BLaER1 treated with 17β-estradiol and CSF1 and Interleukin-3, amounts not matched to agents 10 nM and 100 nM (cell line): ENCODE measurements around the gene NTN4.
A peak's percentile ranks its signal among the peaks of the same experiment; 100 is the strongest.

Experiments
- H3K27ac ChIP-seq, 11 experiments: shearing (Covaris generic); formaldehyde crosslinking; 2 replicates each; pipeline ENCODE4 v1.8.1; 2022
- H3K27me3 ChIP-seq, 11 experiments: shearing (Covaris generic); formaldehyde crosslinking; 2 replicates each; pipeline ENCODE4 v1.8.1; 2022
- H3K36me3 ChIP-seq, 11 experiments: shearing (Covaris generic); formaldehyde crosslinking; 2 replicates each; pipeline ENCODE4 v1.8.1; 2022
- H3K4me1 ChIP-seq, 10 experiments: shearing (Covaris generic); formaldehyde crosslinking; 2 replicates each; pipeline ENCODE4 v1.8.1; 2022
- H3K4me2 ChIP-seq, 11 experiments: shearing (Covaris generic); formaldehyde crosslinking; 2 replicates each; pipeline ENCODE4 v1.8.1; 2022
- H3K4me3 ChIP-seq, 10 experiments: shearing (Covaris generic); formaldehyde crosslinking; 2 replicates each; pipeline ENCODE4 v1.8.1; 2022
- H3K9ac ChIP-seq, 11 experiments: shearing (Covaris generic); formaldehyde crosslinking; 2 replicates each; pipeline ENCODE4 v1.8.1; 2022
- H3K9me3 ChIP-seq, 11 experiments: shearing (Covaris generic); formaldehyde crosslinking; replicated peaks in 1 of 11; 2 replicates each; pipeline ENCODE4 v1.8.1; 2022
- H4K20me1 ChIP-seq, 11 experiments: shearing (Covaris generic); formaldehyde crosslinking; 2 replicates each; pipeline ENCODE4 v1.8.1; 2022
- Cebpa-rat ChIP-seq, 11 experiments: shearing (Covaris generic); IDR thresholded peaks; 2 replicates each; pipeline ENCODE4 v1.8.1; 2022

Gene NTN4

GRCh38 chr12:95615749-95616148 is 174.8 kb downstream of the NTN4 start:
- no peaks in the 10 kb centered on the region for H4K20me1 ChIP-seq
- no peak for TF ChIP-seq Cebpa-rat (IDR thresholded peaks at IDR 0.05)
- H3K4me2 ChIP-seq, result peak overlapping the region in 4 of 11 experiments; percentile 6 to 26 (median 20); a peak in 4 of 22 replicates
- H3K4me3 ChIP-seq, result no peak overlapping the region
- H3K4me1 ChIP-seq, result peaks cover 0 to 8% (median 0%) of the 10 kb centered on the region in 10 experiments; a peak in 5 of 20 replicates
- no peak overlapping the region for H3K9ac ChIP-seq
- H3K27me3 ChIP-seq, result no peaks in the 10 kb centered on the region
- H3K9me3 ChIP-seq, result no peaks in the 10 kb centered on the region
- H3K36me3 ChIP-seq, result no peaks in the 10 kb centered on the region
- no peak overlapping the region for H3K27ac ChIP-seq

GRCh38 chr12:95614390-95614982 is 176.1 kb downstream of the NTN4 start:
- no peaks in the 10 kb centered on the region for H3K27me3 ChIP-seq
- H3K27ac ChIP-seq, result no peak overlapping the region
- peaks cover 0 to 8% (median 0%) of the 10 kb centered on the region in 10 experiments; a peak in 5 of 20 replicates for H3K4me1 ChIP-seq
- no peak for TF ChIP-seq Cebpa-rat (IDR thresholded peaks at IDR 0.05)
- H3K36me3 ChIP-seq, result no peaks in the 10 kb centered on the region
- H3K9me3 ChIP-seq, result no peaks in the 10 kb centered on the region
- no peak overlapping the region for H3K4me2 ChIP-seq
- H3K9ac ChIP-seq, result no peak overlapping the region
- no peak overlapping the region for H3K4me3 ChIP-seq
- H4K20me1 ChIP-seq, result no peaks in the 10 kb centered on the region

GRCh38 chr12:95613021-95613420 is 177.5 kb downstream of the NTN4 start:
- no peaks in the 10 kb centered on the region for H3K27me3 ChIP-seq
- H3K4me3 ChIP-seq, result no peak overlapping the region
- H3K36me3 ChIP-seq, result no peaks in the 10 kb centered on the region
- H3K4me2 ChIP-seq, result no peak overlapping the region
- H3K9me3 ChIP-seq, result no peaks in the 10 kb centered on the region
- TF ChIP-seq Cebpa-rat (IDR thresholded peaks at IDR 0.05), result no peak
- no peaks in the 10 kb centered on the region for H4K20me1 ChIP-seq
- no peak overlapping the region for H3K27ac ChIP-seq
- no peak overlapping the region for H3K9ac ChIP-seq
- peaks cover 0 to 8% (median 0%) of the 10 kb centered on the region in 10 experiments; a peak in 5 of 20 replicates for H3K4me1 ChIP-seq

- Histone ChIP-seq H3K4me1 (peaks cover 0 to 8% (median 0%) of the 10 kb centered on the region in 10 experiments; a peak in 5 of 20 replicates), H4K20me1 (no peaks in the 10 kb centered on the region), H3K36me3 (no peaks in the 10 kb centered on the region), H3K4me3 (no peak overlapping the region), H3K27ac (no peak overlapping the region), H3K9ac (no peak overlapping the region), H3K9me3 (no peaks in the 10 kb centered on the region), H3K4me2 (no peak overlapping the region), H3K27me3 (no peaks in the 10 kb centered on the region)
- no peak for TF ChIP-seq Cebpa-rat (IDR thresholded peaks at IDR 0.05)
Measured at GRCh38 chr12:95611676-95612309, 178.8 kb downstream of the NTN4 start.

GRCh38 chr12:95608252-95609033 is 182.1 kb downstream of the NTN4 start:
- Histone ChIP-seq H3K4me3 (no peak overlapping the region), H3K9ac (no peak overlapping the region), H3K9me3 (no peaks in the 10 kb centered on the region), H3K27me3 (no peaks in the 10 kb centered on the region), H4K20me1 (no peaks in the 10 kb centered on the region), H3K4me2 (no peak overlapping the region), H3K4me1 (no peaks in the 10 kb centered on the region), H3K27ac (no peak overlapping the region), H3K36me3 (no peaks in the 10 kb centered on the region)
- TF ChIP-seq Cebpa-rat (IDR thresholded peaks at IDR 0.05), result no peak
